Ovary (tissue), 9 donors: ENCODE results near the gene EPHA1. TPM values are rescaled to one million over a fixed set of nuclear protein-coding genes. Genes with fewer than 3 reads are reported as not detected.

Experiments used
- DNase-seq, 5 donors: peaks; one replicate each; pipeline ENCODE4 v3.0.0-alpha.2; 2019 to 2020
- H3K27ac ChIP-seq, 2 donors: fragments of 200-600 bp; one replicate each; pipeline versions ENCODE4 v1.5.1 to v1.8.0; 2019 to 2022
- H3K27me3 ChIP-seq: fragments of 200-600 bp; one replicate; pipeline ENCODE4 v1.8.0; 2022
- H3K36me3 ChIP-seq: fragments of 200-600 bp; sonication (generic); one replicate; pipeline ENCODE4 v1.5.1; 2019
- H3K4me1 ChIP-seq: one replicate; pipeline ENCODE4 v1.8.1; 2013; ENCODE audit warnings: mild to moderate bottlenecking, moderate library complexity; ENCODE audit not compliant: insufficient read depth
- H3K4me3 ChIP-seq: fragments of 200-600 bp; sonication (generic); one replicate; pipeline ENCODE4 v1.5.1; 2017
- H3K9me3 ChIP-seq, 2 donors: fragments of 200-600 bp in 1 of 2; sonication (generic) in 1 of 2; one replicate each; pipeline versions ENCODE4 v1.5.1 to v1.8.1; 2013 to 2019; ENCODE audit warnings: mild to moderate bottlenecking in 1 of 2, moderate library complexity in 1 of 2
- EP300 ChIP-seq: sonication (generic); formaldehyde crosslinking; IDR thresholded peaks from one replicate; pipeline ENCODE4 v1.6.1; 2017; ENCODE audit warnings: antibody characterized with exemption
- POLR2A ChIP-seq: fragments of 450-650 bp; IDR thresholded peaks from one replicate; pipeline ENCODE4 v1.6.1; 2017; ENCODE audit warnings: antibody characterized with exemption, mild to moderate bottlenecking, moderate library complexity
- WGBS, 3 donors: extraction: QIAGEN DNeasy Blood & Tissue Kit in 1 of 3; methylation state at CpG; one replicate each; pipeline versions ENCODE4 v1.1.5 to v1.1.7; 2013 to 2017; 5-methylcytosine and 5-hydroxymethylcytosine counted together
- intact Hi-C, 4 donors: fragments of 100-400 bp; cut with DNase I; formaldehyde crosslinking; loops; one replicate each; pipeline versions ENCODE4 v1.11.0 to v1.15.1; 2022 to 2023
- polyA plus RNA-seq, 2 donors: library from polyadenylated mRNA; stranded (reverse); fragments of 200-250 nt in 1 of 2; fragments of 350-450 nt in 1 of 2; fragmentation: Illumina TruSeq in 1 of 2; extraction: RNeasy Lipid Tissue Mini Kit (QIAGEN cat#74804) in 1 of 2; gene quantifications; one replicate each; pipeline ENCODE4 v1.2.3, GENCODE V29; 2013 to 2014
- total RNA-seq, 7 donors: library from RNA; depleted of rRNA in 2 of 7; stranded (reverse); fragments of >200 nt in 2 of 7; fragmentation: NEBNext Ultra II Directional in 3 of 7; extraction: Animal tissue kit (Norgen Biotek cat#: 25700) in 3 of 7; gene quantifications; one replicate each; pipeline versions ENCODE4 v1.1.0 to v1.2.4, GENCODE V29; 2016 to 2023
- TF ChIP-seq, protein P1 (sequence below), 3 donors: fragments of 450-650 bp in 2 of 3; fragments of 200-600 bp in 1 of 3; IDR thresholded peaks; one replicate each; pipeline versions ENCODE4 v1.5.1 to v1.8.0; 2016 to 2022; ENCODE audit warnings: antibody characterized with exemption in 3 of 3, mild to moderate bottlenecking in 1 of 3
- donor health status: DM: no; HTN: no; CAD: no; lungs with moderate emphysema.
- donor health status: DM: no; HTN: no; CAD: no.
- donor health status: Bipolar disorder and iron deficiency.
- donor health status: DM: yes; HTN: yes; CAD: no.
- donor health status: DM: no; HTN: no; CAD: no.
- donor health status: DM: yes; HTN: yes; CAD: no.

Gene EPHA1
- total and polyA plus RNA-seq, 9 donors: 0.21 to 21.3 (median 1.7) TPM; not detected in 1

DNA sequence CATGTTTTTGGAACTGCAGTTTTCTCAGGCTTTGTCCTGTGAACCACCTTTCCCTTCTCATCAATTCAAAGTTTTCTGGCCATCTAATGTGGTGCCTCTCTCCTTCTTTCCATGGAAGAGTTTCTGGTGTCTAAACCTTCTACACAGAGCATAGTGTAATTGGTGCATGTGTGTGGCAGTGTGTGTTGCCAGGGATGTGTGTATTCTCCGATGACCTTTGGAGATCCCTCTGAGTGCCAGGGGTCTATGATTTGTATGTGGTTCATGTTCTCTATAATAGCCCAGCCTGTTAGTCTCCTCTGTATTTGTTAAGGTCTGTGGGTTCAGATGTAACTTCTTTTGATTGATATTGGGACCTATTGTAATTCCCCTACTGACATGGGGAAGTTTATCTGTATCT is 36.1 kb upstream of the EPHA1 start:
- TF ChIP-seq POLR2A (no peak), EP300 (no peak)
- TF ChIP-seq, protein P1, sequence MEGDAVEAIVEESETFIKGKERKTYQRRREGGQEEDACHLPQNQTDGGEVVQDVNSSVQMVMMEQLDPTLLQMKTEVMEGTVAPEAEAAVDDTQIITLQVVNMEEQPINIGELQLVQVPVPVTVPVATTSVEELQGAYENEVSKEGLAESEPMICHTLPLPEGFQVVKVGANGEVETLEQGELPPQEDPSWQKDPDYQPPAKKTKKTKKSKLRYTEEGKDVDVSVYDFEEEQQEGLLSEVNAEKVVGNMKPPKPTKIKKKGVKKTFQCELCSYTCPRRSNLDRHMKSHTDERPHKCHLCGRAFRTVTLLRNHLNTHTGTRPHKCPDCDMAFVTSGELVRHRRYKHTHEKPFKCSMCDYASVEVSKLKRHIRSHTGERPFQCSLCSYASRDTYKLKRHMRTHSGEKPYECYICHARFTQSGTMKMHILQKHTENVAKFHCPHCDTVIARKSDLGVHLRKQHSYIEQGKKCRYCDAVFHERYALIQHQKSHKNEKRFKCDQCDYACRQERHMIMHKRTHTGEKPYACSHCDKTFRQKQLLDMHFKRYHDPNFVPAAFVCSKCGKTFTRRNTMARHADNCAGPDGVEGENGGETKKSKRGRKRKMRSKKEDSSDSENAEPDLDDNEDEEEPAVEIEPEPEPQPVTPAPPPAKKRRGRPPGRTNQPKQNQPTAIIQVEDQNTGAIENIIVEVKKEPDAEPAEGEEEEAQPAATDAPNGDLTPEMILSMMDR (IDR thresholded peaks at IDR 0.05): no peak
- H3K27ac ChIP-seq: no peak overlapping the region
- no peak for DNase-seq
- no peaks in the 10 kb centered on the region for H3K9me3 ChIP-seq
- H3K27me3 ChIP-seq: no peaks in the 10 kb centered on the region
- H3K4me1 ChIP-seq: no peaks in the 10 kb centered on the region
- H3K36me3 ChIP-seq: no peaks in the 10 kb centered on the region
- H3K4me3 ChIP-seq: no peak overlapping the region
- intact Hi-C loops: no loop called here
- 96 to 97% (median 97%) methylated on average over 1 of the region's 1 CpG for WGBS, 3 donors

DNA sequence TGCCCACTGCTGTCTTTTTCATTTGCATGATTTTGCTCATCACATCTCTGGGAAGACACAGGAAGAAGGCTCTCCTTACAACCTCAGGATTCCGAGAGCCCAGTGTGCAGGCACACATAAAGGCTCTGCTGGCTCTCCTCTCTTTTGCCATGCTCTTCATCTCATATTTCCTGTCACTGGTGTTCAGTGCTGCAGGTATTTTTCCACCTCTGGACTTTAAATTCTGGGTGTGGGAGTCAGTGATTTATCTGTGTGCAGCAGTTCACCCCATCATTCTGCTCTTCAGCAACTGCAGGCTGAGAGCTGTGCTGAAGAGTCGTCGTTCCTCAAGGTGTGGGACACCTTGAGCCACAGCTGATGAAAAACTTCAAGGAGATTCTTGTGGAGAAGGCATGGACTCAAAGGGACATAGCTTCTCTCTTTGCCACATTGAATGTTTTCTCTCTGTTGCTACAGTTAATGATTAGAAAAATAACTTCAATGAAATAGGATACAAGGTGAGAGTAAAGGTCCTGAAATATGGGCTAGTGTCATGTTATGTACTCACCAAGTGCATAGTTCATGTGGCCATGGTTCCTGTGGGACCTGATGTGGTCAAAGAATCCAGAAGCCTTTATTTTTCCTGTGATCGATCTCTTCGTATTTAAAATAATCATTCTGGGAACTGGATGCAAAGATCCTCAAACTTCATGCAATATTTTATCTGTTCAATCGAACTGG is 35.6 kb upstream of the EPHA1 start:
- Histone ChIP-seq H3K9me3 (no peaks in the 10 kb centered on the region), H3K4me3 (no peak overlapping the region), H3K36me3 (no peaks in the 10 kb centered on the region), H3K27ac (no peak overlapping the region), H3K4me1 (no peaks in the 10 kb centered on the region), H3K27me3 (no peaks in the 10 kb centered on the region)
- intact Hi-C loops: no loop called here
- no peak for TF ChIP-seq POLR2A
- TF ChIP-seq, protein P1 (IDR thresholded peaks at IDR 0.05): no peak
- TF ChIP-seq EP300: no peak
- WGBS, 3 donors: 89 to 94% (median 93%) methylated on average over 6 of the region's 6 CpGs
- no peak for DNase-seq

DNA sequence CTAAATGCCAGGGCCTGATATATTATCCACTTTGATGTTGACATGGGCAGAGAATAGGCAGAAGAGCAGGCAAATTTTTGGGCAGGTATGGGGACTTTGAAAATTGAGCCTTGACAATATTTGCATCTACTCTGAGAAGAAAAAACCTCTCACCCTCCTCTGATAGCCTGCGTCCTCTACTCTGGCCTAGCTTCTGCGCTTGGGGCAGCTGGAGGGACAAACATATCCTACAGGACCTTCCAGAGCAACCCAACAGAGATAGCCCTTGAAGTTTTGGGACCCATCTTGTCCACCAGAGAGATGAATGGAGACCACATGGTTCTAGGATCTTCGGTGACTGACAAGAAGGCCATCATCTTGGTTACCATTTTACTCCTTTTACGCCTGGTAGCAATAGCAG is 34.5 kb upstream of the EPHA1 start, which contains the start of gene TAS2R60:
Gene TAS2R60, plus strand, starts transcription at position 301 of the 400 bp plus-strand sequence. Its CDS starts 0 bp downstream, at position 301.
- no peak for DNase-seq
- Histone ChIP-seq H3K27me3 (no peaks in the 10 kb centered on the region), H3K4me1 (no peaks in the 10 kb centered on the region), H3K27ac (no peak within 1 kb of the TSS), H3K36me3 (no peaks in the 10 kb centered on the region), H3K4me3 (no peak within 1 kb of the TSS), H3K9me3 (no peaks in the 10 kb centered on the region)
- TF ChIP-seq POLR2A: no peak
- TF ChIP-seq, protein P1 (IDR thresholded peaks at IDR 0.05): no peak
- TF ChIP-seq EP300: no peak
- intact Hi-C loops: no loop called here
- WGBS, 3 donors: 72 to 98% (median 96%) methylated on average over 4 of the region's 4 CpGs

DNA sequence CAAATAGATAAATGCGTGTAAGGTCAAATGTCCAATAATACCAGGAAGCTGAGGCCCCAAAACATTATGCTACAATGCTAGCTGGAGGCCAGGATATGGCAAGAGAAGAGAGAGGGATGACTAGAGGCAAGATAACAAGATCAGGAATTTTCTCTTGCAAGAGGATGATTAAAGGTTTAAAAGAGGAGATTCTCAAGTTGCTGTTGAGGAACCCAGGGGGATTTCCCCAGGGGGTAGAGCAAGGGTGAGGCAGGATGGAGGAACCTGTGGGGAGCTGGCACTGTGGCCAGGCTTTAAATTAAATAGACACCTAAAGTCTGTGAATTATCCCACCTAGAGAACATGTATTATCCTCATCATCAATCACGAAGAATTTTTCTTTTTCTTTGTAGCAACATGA is 31.2 kb upstream of the EPHA1 start:
- Histone ChIP-seq H3K27ac (no peak overlapping the region), H3K27me3 (no peaks in the 10 kb centered on the region), H3K36me3 (no peaks in the 10 kb centered on the region), H3K4me3 (no peak overlapping the region), H3K9me3 (no peaks in the 10 kb centered on the region), H3K4me1 (no peaks in the 10 kb centered on the region)
- TF ChIP-seq EP300 (no peak), POLR2A (no peak)
- TF ChIP-seq, protein P1 (IDR thresholded peaks at IDR 0.05): no peak
- intact Hi-C loops: no loop called here
- 80 to 85% (median 84%) methylated on average over 2 of the region's 2 CpGs for WGBS, 3 donors
- no peak for DNase-seq
